Cardiac fibroblast (primary cell): ENCODE measurements around the gene MAMLD1.

Source experiments
- DNase-seq, 2 donors: peaks; one replicate each; pipeline versions ENCODE4 v3.0.0 to v3.0.0-alpha.2; 2010; ENCODE audit warnings: low read depth in 2 of 2
- H3K4me3 ChIP-seq, 2 donors: replicated peaks in 1 of 2; 1 replicate in 1 of 2; 2 replicates in 1 of 2; pipeline ENCODE4 v1.5.1; 2011; ENCODE audit warnings: low read depth in 2 of 2, low read length in 2 of 2, mild to moderate bottlenecking in 2 of 2, moderate library complexity in 1 of 2
- CTCF ChIP-seq: IDR thresholded peaks from one replicate; pipeline ENCODE4 v1.5.1; 2011; ENCODE audit warnings: low read depth, mild to moderate bottlenecking, low read length, inconsistent platforms

Gene MAMLD1

GRCh38 chrX:150483356-150483985 lies 120.4 kb downstream of the MAMLD1 start:
- TF ChIP-seq CTCF = no peak
- no peak overlapping the region for H3K4me3 ChIP-seq
- no peak for DNase-seq

DNA sequence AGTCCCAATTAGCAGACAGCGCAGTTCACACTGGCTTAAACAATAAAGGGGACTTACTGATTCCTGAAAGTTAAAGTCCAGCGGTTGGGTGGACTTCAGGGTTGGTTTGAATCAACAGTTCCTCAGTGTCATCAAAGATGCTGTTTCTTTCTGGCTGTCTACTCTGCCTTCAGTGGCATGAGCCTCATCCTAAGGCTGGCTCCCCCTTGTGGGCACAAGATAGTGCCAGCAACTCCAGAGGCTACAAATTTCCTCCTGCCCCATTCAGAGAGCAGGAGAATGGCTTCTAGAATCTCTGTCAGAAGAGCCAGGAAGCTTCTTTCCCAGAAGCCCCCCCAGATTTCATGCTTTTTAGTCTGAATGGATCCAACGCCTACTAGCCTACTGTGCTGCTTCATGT lies 122.9 kb downstream of the MAMLD1 start:
- peak; percentile 63 for TF ChIP-seq CTCF
- H3K4me3 ChIP-seq = no peak overlapping the region
- peak; percentile 69 to 71 for DNase-seq

- H3K4me3 ChIP-seq = no peak overlapping the region
- DNase-seq = no peak
- no peak for TF ChIP-seq CTCF
Observed at GRCh38 chrX:150487369-150488094, 124.4 kb downstream of the MAMLD1 start.

DNA sequence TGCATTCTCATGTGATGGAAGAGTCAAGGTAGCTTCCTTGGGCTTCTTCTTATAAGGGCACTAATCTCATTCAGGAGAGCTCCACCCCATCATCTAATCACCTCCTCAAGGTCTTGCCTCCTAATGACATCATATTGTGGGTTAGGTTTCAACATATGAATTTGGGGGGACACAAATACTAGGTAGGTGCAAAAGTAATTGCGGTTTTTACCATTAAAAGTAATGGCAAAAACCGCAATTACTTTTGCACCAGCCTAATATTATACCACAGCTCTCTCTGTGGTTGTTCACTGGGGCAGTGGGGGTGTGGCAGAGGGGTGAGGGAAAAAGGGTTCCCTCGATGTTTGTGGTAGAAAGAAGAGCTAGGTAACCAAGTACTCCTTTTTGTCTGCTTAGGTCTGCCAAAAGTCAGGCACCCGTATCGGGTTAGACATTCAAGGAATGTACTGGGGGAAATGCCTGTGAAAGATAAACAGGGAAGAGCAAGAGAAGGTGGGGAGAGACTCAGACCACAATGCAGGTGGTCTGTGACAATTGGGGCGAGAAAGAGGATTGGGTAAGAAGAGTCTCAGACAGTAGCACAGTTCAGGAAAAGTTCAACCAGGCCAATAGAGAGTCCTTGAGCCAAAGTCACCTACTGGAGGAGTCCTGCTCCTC lies 126.4 kb downstream of the MAMLD1 start:
- DNase-seq = no peak
- TF ChIP-seq CTCF = no peak
- no peak overlapping the region for H3K4me3 ChIP-seq

DNA sequence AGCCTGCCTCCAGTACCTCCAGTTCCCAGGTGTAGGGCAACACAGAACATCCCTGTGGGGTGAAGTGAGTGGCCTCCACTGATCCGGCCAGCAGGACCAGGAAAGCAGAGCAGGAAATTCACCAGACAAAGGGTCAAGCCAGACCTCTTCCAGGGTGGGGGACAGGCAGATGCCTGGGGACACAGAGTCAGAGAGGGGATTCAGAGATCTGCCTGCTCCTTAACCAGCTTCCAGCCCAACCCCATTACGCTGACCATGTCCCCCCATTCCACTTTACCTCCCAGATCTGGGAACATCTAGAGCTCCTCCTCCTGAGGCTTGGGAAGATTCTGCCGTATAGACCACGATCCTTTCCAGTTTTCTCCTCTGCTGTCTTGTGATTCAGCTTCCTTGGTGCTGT lies 132.4 kb downstream of the MAMLD1 start:
- DNase-seq = no peak
- no peak overlapping the region for H3K4me3 ChIP-seq
- TF ChIP-seq CTCF = no peak

DNA sequence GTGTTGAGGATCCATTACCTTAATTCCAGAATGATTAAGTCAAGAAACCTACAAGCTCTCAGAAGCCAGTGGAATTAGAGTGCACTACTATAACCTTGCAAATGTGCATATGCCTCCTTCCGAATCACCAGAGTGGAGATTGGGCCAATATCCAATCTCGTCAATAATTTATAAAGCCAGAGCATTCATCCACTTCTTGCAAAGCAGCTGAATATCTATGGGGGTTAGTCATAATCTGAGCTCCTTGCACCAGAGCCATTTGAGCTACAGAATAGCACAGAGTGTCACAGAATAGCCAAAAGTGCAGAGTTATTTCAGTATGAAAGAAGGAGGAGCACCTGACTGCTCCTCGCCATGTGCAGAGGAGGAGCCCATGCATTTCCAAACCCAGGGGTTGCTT lies 136.1 kb downstream of the MAMLD1 start:
- H3K4me3 ChIP-seq = no peak overlapping the region
- no peak for TF ChIP-seq CTCF
- DNase-seq = no peak
